ENCODE results near the gene P2RY8. TPM values are rescaled to one million over a fixed set of nuclear protein-coding genes. Genes with fewer than 3 reads are reported as not detected.

P2RY8 gene
- total RNA-seq, 1 experiment from 2014 or later = 0.44 TPM

DNA sequence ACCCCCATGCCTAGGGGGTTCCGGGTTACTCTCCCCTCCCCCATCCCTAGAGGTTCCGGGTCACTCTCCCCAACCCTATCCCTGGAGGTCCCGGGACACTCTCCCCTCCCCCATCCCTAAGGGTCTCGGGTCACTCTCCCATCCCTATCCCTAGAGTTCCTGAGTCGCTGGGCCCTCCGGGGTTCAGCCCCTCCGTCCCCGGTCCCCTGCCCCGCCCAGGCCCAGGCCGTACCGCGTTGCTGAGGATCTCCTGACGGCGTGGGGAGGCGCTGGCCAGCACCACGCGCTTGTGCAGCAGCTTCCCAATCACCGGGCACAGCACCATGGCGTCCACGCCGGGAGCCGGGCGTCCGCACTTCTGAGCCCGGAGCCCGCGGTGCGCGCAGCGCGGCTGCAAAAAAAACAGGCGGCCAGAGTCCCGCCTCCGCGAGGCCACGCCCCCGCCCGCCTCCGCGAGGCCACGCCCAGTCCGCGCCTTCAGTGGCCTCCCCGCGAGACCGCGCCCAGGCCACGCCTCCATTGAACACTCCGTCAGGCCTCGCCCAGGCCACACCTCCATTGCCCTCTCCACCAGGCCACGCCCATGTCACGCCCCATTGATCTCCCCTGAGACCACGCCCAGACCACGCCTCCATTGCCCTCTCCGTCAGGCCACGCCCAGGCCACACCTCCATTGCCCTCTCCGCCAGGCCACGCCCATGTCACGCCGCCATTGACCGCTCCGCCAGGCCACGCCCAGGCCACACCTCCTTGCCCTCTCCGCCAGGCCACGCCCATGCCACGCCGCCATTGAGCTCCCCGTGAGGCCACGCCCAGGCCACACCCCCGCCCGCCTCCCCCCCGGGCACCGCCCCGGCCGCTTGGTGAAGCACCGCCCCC is 84.2 kb downstream of the P2RY8 start, which contains the start of gene ASMTL:
Gene ASMTL, minus strand, starts transcription at position 394 of the 879 bp plus-strand sequence. Its CDS starts 69 bp downstream, at position 325.
- H3K36me3 ChIP-seq (ENCODE audit: control insufficient read depth in 1 of 2, insufficient read depth in 2 of 2, low read length in 2 of 2) = peaks cover 0 to 11% of the 10 kb centered on the region in 2 experiments; a peak in 1 of 4 replicates
- H3K9me2 ChIP-seq (ENCODE audit: insufficient read depth) = no peaks in the 10 kb centered on the region
- H3K9me3 ChIP-seq (ENCODE audit: control insufficient read depth in 1 of 2, insufficient read depth in 1 of 2, low read depth in 1 of 2, low read length in 2 of 2) = no peaks in the 10 kb centered on the region; a peak in 1 of 4 replicates
- intact Hi-C loops (cut with micrococcal nuclease) = loop anchor here (5.0 to 10.0 kb wide), 5 partner anchors 130 to 1175 kb away; no protein-coding TSS in a partner anchor
- no peak within 1 kb of the TSS for H2AFZ ChIP-seq (ENCODE audit: low read depth, low read length, poor library complexity, severe bottlenecking)
- DNase-seq (ENCODE audit: low read depth, low spot score) (peak; percentile 91), ATAC-seq (peak; percentile 87)
- peak within 1 kb of the TSS; percentile 71 for H3K27ac ChIP-seq (ENCODE audit: low read depth, low read length)
- peaks cover 0 to 8% of the 10 kb centered on the region in 2 experiments; a peak in 1 of 4 replicates for H3K4me1 ChIP-seq (ENCODE audit: control insufficient read depth in 1 of 2, insufficient read depth in 2 of 2, low read length in 2 of 2)
- ChIA-PET POLR2A (no interaction called here), CTCF (no interaction called here), RAD21 (ENCODE audit: low non-redundant PET in 1 of 2, low total read pairs in 2 of 2, uncharacterized antibody in 2 of 2, unreplicated experiment in 2 of 2) (no interaction called here)
- peaks cover 48% of the 10 kb centered on the region for H3K79me2 ChIP-seq (ENCODE audit: insufficient read depth, low read length)
- peak within 1 kb of the TSS; percentile 80 for H3K4me2 ChIP-seq (ENCODE audit: low read length)
- peak within 1 kb of the TSS; percentile 82 to 83 for H3K4me3 ChIP-seq (replicated peaks in 1 of 2; ENCODE audit: low read depth in 1 of 2, low read length in 2 of 2)
- TF ChIP-seq EZH2 (IDR thresholded peaks at IDR 0.05) = no peak
- TF ChIP-seq, protein P1, sequence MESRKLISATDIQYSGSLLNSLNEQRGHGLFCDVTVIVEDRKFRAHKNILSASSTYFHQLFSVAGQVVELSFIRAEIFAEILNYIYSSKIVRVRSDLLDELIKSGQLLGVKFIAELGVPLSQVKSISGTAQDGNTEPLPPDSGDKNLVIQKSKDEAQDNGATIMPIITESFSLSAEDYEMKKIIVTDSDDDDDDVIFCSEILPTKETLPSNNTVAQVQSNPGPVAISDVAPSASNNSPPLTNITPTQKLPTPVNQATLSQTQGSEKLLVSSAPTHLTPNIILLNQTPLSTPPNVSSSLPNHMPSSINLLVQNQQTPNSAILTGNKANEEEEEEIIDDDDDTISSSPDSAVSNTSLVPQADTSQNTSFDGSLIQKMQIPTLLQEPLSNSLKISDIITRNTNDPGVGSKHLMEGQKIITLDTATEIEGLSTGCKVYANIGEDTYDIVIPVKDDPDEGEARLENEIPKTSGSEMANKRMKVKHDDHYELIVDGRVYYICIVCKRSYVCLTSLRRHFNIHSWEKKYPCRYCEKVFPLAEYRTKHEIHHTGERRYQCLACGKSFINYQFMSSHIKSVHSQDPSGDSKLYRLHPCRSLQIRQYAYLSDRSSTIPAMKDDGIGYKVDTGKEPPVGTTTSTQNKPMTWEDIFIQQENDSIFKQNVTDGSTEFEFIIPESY (IDR thresholded peaks at IDR 0.05; ENCODE audit: extremely low read depth, insufficient replicate concordance, low read length) = no peak
- TF ChIP-seq YY1 (IDR thresholded peaks at IDR 0.05; ENCODE audit: extremely low read depth, insufficient replicate concordance, low read depth, low read length) = no peak
- peak; percentile 83 for TF ChIP-seq POLR2A (IDR thresholded peaks at IDR 0.05; ENCODE audit: borderline replicate concordance, extremely low read depth, insufficient read depth, insufficient read length)
- TF ChIP-seq, protein P2, sequence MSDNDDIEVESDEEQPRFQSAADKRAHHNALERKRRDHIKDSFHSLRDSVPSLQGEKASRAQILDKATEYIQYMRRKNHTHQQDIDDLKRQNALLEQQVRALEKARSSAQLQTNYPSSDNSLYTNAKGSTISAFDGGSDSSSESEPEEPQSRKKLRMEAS (IDR thresholded peaks at IDR 0.05) = no peak
- TF ChIP-seq SIN3A (IDR thresholded peaks at IDR 0.05; ENCODE audit: low read depth) = no peak
- no peak for TF ChIP-seq ZNF274 (IDR thresholded peaks at IDR 0.05; ENCODE audit: low read depth, low read length)
- TF ChIP-seq POLR2AphosphoS5 (IDR thresholded peaks at IDR 0.05; ENCODE audit: low read depth, low read length) = peak; percentile 91
- no peak for TF ChIP-seq TCF7L2 (IDR thresholded peaks at IDR 0.05; ENCODE audit: borderline replicate concordance, extremely low read depth, insufficient read depth, insufficient read length)
- TF ChIP-seq SP1 (IDR thresholded peaks at IDR 0.05; ENCODE audit: low read depth) = no peak
- no peak for TF ChIP-seq SRF (IDR thresholded peaks at IDR 0.05; ENCODE audit: low read depth)
- no peak for TF ChIP-seq ZFX (IDR thresholded peaks at IDR 0.05)
- TF ChIP-seq RAD21 (IDR thresholded peaks at IDR 0.05; ENCODE audit: low read depth) = no peak
- TF ChIP-seq, protein P3, sequence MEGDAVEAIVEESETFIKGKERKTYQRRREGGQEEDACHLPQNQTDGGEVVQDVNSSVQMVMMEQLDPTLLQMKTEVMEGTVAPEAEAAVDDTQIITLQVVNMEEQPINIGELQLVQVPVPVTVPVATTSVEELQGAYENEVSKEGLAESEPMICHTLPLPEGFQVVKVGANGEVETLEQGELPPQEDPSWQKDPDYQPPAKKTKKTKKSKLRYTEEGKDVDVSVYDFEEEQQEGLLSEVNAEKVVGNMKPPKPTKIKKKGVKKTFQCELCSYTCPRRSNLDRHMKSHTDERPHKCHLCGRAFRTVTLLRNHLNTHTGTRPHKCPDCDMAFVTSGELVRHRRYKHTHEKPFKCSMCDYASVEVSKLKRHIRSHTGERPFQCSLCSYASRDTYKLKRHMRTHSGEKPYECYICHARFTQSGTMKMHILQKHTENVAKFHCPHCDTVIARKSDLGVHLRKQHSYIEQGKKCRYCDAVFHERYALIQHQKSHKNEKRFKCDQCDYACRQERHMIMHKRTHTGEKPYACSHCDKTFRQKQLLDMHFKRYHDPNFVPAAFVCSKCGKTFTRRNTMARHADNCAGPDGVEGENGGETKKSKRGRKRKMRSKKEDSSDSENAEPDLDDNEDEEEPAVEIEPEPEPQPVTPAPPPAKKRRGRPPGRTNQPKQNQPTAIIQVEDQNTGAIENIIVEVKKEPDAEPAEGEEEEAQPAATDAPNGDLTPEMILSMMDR (IDR thresholded peaks at IDR 0.05 in 2 of 3, conservative IDR thresholded peaks at IDR 0.05 in 1 of 3; ENCODE audit: borderline replicate concordance in 1 of 3, insufficient read depth in 1 of 3, low read depth in 2 of 3, low read length in 2 of 3) = no peak
- BruUV-seq (replicated peaks) = TSS peak; percentile 50
- peak within 1 kb of the TSS; percentile 93 for H3K9ac ChIP-seq (ENCODE audit: low read length)
- no peaks in the 10 kb centered on the region for H4K20me1 ChIP-seq (ENCODE audit: insufficient read depth)
- H3K27me3 ChIP-seq (ENCODE audit: insufficient read depth, low read length) = no peaks in the 10 kb centered on the region

Data from HCT116 (cell line).